Measurements from ENCODE around the gene CILP2.

DNA sequence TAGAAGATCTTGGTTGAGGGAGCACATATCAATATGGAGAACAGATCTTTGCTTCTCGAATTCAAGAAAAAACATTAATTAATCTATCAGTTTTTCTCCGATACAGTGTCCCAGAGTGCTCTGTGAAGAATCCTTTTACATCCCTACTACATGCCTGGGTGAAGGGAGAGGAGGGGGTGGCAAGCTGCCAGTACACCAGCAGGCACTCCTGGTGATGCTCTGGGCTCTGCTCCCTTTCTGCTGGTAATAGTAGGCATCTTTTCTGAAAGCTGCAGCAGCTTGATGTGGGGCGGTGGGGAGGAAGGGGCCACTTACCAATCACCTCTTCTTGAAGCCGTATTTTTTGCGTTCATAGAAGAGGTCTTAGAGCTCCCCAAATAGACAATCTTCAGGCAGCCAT, 49.7 kb downstream of the CILP2 start:
- TF ChIP-seq, protein P1, sequence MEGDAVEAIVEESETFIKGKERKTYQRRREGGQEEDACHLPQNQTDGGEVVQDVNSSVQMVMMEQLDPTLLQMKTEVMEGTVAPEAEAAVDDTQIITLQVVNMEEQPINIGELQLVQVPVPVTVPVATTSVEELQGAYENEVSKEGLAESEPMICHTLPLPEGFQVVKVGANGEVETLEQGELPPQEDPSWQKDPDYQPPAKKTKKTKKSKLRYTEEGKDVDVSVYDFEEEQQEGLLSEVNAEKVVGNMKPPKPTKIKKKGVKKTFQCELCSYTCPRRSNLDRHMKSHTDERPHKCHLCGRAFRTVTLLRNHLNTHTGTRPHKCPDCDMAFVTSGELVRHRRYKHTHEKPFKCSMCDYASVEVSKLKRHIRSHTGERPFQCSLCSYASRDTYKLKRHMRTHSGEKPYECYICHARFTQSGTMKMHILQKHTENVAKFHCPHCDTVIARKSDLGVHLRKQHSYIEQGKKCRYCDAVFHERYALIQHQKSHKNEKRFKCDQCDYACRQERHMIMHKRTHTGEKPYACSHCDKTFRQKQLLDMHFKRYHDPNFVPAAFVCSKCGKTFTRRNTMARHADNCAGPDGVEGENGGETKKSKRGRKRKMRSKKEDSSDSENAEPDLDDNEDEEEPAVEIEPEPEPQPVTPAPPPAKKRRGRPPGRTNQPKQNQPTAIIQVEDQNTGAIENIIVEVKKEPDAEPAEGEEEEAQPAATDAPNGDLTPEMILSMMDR (IDR thresholded peaks at IDR 0.05; ENCODE audit: control extremely low read depth in 1 of 3, insufficient read depth in 1 of 3, low read depth in 1 of 3, low read length in 3 of 3), result no peak
- TF ChIP-seq POLR2A (IDR thresholded peaks at IDR 0.05; ENCODE audit: control extremely low read depth in 1 of 2, low read depth in 2 of 2, low read length in 2 of 2), result no peak

All from H1 (cell line).